GM18511 (cell line): ENCODE measurements around the gene MPP4.

Source experiments
- ATAC-seq: cut with Tn5 transposase; IDR thresholded peaks from one replicate; pipeline ENCODE4 v1.9.1; 2021; ENCODE audit warnings: mild to moderate bottlenecking, moderate library complexity; ENCODE audit not compliant: unreplicated experiment

MPP4 gene

DNA sequence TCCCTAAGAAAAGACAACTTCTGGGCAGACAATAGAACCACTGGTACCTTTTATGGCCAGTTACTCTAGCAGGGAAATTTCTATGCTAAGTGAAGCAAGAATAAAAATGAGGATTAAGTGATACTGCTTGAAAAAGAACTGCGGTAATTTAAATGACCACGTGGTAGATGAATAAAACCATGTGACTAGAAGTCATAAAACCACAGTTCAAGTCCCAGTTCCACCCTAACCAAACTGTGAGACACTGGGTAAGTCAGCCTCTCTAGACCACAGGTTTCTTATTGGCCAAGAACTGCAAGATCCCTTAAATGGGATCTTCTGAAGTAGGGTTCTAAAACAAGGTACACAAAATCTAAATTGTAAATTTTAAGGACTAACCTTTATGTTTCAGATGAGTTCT is 67.9 kb downstream of the MPP4 start:
- no peak for ATAC-seq

DNA sequence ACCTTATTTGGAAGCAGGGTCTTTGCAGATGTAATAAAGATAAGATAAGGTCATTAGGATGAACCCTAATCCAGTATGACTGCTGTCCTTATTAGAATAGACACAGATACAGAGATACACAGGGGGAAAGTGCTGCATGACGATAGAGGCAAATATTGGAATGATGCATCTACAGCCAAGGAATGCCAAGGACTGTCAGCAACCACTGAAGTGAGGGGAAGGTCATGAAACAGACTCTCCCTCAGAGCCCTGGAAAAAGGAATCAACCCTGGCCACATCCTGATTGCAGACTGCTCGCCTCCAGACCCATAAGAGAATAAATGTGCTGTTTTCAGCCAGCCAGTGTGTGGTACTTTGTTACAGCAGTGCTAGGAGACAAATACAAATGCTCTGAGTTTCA is 69.9 kb downstream of the MPP4 start:
- ATAC-seq = no peak

DNA sequence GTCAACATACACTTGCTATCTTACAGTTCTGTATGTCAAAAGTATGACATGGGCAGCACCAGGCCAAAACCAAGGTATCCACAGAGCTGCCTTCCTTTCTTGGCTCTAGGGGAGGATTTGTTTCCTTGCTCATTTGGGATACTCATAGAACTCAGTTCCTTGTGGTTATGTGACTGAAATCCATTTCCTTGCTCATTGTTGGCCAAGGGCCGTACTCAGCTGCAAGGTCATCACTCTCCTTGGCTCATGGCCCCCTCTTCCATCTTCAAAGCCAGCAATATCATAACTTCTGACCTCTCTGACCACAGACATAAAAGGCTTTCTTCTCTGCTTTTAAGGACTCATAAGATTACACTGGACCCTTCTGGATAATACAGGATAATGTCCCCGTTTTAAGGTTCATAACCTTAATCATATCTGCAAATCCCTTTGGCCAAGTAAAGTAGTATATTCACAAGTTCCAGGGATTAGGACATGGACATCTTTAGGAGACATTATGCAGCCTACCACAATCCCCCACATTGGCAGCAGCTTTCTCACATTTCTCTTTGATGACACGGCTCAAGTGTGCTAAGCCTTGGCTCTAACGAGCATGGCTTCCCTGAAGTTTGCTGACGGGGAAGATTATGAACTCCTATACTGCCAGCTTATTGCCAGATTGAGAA is 76.0 kb downstream of the MPP4 start:
- no peak for ATAC-seq

DNA sequence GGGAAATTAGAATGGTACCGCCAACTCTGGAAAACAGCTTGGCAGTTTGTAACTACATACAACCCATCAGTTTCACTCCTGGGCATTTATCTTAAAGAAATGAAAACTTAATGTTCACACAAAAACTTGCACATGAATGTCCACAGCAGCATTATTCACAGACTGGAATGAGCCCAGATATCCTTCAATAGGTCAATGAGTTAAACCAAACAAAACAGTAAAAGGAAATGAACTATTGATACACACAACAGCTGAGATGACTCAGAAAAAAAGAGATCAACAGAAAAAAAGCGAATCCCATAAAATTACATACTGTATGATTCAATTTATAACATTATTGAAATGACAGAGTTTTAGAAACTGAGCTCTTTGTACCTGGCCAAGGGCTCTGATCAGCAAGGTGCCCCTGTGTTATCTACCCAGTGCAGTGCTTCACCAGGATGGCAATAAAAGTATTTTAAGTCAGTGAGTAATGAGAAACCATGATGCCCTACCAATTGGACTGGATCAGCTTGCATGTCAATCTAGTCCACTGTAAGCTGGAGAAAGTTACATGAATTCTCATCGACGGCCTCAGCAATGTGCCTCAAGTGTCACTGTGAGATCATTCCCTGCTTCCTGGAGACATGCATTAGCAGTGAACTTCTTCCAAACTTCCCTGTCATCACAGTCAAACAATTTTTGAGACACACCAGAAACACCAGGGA is 77.0 kb downstream of the MPP4 start:
- no peak for ATAC-seq

DNA sequence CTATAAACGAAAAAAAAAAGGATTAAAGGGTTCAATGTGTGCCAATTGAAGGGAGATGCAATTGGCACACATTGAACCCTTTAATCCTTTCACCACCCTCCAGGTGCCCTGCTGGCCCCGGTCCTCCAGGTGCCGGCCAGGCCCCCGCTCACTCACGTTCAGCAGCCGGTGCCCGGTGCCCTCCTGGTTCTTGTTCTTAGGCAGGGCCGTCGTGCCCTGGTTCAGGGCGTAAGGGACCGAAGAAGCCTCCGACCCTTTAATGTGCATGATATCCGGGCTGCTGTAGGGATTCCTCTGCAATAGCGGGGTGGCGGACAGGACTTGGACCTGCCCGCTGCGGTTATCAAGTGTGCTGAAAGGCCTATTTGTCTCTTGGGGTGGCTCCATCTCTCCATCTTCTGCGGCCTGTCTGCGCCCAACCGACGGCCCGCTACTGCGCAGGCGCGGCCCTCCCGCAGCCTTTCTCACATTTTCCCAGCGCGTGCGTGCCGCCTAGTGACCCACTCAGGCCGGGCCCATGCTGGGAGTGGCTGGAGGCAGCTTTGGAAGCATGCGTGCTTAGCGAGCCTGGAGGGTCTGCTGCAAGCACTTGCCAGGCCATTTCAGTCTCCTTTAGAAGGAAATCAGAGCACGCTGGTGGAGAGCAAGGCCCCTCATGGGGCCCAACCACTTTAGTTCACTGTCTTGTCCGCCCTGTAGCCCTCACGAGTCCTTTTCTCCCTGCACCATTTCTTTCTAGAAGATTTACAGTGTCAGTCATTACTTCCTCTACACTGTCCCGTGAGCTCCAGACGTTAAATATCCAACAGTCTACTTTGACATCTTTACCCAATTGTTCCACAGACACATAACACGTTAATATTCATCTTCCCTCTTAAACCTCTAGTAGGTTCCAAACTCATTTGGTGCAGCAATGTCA is 79.4 kb downstream of the MPP4 start:
- ATAC-seq = no peak

DNA sequence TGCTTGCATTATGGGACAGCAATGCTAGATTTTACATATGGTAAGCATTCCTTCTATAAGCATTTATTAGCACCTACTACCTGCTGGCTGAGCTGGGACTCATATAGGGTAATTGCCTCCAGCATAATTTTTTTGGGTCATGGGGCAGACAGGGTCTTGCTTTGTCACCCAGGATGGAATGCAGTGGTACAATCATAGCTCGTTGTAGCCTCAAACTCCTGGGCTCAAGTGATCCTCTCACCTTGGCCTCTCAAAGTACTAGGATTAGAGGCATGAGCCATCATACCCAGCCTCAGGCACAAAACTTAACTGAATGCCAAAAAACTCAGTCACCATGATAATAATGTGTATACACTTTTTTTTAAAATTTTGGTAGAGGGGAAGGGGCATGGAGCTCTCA is 90.4 kb downstream of the MPP4 start:
- no peak for ATAC-seq

DNA sequence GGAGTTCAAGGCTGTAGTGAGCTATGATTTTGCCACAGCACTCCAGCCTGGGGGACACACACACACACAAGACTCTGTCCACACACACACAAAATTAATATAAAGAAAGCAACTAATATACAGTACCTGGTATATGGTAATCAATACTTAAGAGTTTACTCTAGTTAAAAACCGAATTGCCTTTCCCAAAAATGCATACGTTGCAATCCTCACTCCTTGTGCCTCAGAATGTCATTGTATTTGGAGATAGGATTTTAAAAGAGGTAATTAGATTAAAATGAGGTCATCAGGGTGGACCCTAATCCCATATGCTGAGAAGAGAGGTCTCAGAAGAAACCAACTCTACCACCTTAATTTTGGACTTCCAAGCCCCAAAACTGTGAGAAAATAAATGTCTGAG is 90.9 kb downstream of the MPP4 start:
- no peak for ATAC-seq

DNA sequence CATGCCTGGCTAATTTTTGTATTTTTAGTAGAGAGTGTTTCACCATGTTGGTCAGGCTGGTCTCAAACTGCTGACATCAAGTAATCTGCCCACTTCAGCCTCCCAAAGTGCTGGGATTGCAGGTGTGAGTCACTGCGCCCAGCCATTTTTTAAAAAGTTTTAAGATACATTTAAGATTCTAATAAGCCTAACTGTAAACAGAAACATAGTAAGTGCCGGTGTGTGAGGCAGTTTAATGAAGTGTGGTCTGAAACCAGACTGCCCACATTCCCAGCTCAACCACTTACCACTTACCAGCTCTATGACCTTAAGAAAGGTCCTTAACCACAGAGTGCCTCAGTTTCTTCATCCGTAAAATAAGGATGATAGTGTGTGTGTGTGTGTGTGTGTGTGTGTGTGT is 97.5 kb downstream of the MPP4 start:
- ATAC-seq = no peak

DNA sequence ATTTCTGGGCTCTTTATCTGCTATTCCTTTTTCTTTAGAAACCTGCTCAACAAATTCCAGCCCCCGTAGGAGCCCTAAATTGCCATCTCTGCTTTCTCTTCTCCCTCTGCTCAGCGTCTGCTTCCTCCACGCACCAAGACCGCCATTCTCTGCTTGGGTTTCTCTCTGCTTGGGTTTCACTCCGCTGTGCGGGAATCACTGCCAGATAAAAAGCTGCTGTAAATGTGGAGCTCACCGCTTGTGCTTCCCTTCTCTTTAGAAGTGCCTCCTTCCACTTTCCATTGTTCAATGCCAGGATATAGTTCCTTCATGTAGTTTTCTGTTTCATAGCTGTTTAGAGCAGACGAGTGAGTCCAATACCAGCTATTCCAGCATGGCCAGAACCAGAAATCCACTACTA is 101.0 kb downstream of the MPP4 start:
- ATAC-seq = no peak
